ENCODE measurements around the gene RPS6KA1. TPM values are rescaled to one million over a fixed set of nuclear protein-coding genes. Genes with fewer than 3 reads are reported as not detected.

The RPS6KA1 gene
- total and polyA plus RNA-seq, 9 of the 15 experiments (the other 6 are each of a cell fraction or from before 2014, with no cell fraction given), result 2.4 to 61.0 (median 35.5) TPM

DNA sequence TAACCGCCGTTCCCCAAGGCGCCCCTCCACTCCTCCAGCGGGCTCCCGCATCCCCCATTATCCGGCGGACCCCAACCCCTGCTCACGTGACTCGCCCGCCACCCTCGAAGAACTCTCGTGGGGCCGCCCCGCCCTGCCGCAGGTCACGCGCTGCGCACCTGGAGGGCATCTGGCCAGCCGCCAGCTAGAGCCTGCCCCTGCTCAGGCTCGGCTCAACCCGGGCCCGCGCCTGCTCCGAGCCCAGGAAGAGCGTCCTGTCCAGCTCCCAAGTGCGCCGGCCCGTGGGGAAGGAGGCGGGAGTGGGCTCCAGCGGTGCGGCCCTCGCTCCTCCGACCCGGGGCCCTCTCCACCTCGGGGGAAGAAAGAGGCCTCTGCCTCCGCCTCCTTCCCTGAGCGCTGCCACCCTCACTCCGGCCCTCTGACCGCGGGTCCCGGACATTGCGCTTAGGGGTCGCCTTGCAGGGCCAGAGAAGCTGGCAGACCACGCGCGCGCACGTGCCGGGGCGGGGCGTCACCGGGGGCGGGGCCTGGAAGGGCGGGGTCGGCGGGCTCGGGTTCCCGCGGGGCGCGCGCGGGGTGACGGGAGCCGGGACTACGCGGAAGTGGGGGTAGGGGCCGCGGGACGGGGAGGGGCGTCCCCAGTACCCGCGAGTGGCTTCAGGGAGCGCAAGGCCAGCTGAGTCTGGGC, 28.9 kb upstream of the RPS6KA1 start (continued):
- TF ChIP-seq, protein P1, sequence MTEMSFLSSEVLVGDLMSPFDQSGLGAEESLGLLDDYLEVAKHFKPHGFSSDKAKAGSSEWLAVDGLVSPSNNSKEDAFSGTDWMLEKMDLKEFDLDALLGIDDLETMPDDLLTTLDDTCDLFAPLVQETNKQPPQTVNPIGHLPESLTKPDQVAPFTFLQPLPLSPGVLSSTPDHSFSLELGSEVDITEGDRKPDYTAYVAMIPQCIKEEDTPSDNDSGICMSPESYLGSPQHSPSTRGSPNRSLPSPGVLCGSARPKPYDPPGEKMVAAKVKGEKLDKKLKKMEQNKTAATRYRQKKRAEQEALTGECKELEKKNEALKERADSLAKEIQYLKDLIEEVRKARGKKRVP (CRISPR knock-in tag; IDR thresholded peaks at IDR 0.05), result no peak
- TF ChIP-seq SMC3 (conservative IDR thresholded peaks at IDR 0.05; ENCODE audit: insufficient read depth, low read depth, low read length), result no peak
- peak; percentile 81 for TF ChIP-seq ARHGAP35 (IDR thresholded peaks at IDR 0.05; ENCODE audit: partially characterized antibody)
- TF ChIP-seq ZBTB7A (IDR thresholded peaks at IDR 0.05; ENCODE audit: borderline replicate concordance, control insufficient read depth, low read depth, low read length), result peak; percentile 27
- TF ChIP-seq, protein P2, sequence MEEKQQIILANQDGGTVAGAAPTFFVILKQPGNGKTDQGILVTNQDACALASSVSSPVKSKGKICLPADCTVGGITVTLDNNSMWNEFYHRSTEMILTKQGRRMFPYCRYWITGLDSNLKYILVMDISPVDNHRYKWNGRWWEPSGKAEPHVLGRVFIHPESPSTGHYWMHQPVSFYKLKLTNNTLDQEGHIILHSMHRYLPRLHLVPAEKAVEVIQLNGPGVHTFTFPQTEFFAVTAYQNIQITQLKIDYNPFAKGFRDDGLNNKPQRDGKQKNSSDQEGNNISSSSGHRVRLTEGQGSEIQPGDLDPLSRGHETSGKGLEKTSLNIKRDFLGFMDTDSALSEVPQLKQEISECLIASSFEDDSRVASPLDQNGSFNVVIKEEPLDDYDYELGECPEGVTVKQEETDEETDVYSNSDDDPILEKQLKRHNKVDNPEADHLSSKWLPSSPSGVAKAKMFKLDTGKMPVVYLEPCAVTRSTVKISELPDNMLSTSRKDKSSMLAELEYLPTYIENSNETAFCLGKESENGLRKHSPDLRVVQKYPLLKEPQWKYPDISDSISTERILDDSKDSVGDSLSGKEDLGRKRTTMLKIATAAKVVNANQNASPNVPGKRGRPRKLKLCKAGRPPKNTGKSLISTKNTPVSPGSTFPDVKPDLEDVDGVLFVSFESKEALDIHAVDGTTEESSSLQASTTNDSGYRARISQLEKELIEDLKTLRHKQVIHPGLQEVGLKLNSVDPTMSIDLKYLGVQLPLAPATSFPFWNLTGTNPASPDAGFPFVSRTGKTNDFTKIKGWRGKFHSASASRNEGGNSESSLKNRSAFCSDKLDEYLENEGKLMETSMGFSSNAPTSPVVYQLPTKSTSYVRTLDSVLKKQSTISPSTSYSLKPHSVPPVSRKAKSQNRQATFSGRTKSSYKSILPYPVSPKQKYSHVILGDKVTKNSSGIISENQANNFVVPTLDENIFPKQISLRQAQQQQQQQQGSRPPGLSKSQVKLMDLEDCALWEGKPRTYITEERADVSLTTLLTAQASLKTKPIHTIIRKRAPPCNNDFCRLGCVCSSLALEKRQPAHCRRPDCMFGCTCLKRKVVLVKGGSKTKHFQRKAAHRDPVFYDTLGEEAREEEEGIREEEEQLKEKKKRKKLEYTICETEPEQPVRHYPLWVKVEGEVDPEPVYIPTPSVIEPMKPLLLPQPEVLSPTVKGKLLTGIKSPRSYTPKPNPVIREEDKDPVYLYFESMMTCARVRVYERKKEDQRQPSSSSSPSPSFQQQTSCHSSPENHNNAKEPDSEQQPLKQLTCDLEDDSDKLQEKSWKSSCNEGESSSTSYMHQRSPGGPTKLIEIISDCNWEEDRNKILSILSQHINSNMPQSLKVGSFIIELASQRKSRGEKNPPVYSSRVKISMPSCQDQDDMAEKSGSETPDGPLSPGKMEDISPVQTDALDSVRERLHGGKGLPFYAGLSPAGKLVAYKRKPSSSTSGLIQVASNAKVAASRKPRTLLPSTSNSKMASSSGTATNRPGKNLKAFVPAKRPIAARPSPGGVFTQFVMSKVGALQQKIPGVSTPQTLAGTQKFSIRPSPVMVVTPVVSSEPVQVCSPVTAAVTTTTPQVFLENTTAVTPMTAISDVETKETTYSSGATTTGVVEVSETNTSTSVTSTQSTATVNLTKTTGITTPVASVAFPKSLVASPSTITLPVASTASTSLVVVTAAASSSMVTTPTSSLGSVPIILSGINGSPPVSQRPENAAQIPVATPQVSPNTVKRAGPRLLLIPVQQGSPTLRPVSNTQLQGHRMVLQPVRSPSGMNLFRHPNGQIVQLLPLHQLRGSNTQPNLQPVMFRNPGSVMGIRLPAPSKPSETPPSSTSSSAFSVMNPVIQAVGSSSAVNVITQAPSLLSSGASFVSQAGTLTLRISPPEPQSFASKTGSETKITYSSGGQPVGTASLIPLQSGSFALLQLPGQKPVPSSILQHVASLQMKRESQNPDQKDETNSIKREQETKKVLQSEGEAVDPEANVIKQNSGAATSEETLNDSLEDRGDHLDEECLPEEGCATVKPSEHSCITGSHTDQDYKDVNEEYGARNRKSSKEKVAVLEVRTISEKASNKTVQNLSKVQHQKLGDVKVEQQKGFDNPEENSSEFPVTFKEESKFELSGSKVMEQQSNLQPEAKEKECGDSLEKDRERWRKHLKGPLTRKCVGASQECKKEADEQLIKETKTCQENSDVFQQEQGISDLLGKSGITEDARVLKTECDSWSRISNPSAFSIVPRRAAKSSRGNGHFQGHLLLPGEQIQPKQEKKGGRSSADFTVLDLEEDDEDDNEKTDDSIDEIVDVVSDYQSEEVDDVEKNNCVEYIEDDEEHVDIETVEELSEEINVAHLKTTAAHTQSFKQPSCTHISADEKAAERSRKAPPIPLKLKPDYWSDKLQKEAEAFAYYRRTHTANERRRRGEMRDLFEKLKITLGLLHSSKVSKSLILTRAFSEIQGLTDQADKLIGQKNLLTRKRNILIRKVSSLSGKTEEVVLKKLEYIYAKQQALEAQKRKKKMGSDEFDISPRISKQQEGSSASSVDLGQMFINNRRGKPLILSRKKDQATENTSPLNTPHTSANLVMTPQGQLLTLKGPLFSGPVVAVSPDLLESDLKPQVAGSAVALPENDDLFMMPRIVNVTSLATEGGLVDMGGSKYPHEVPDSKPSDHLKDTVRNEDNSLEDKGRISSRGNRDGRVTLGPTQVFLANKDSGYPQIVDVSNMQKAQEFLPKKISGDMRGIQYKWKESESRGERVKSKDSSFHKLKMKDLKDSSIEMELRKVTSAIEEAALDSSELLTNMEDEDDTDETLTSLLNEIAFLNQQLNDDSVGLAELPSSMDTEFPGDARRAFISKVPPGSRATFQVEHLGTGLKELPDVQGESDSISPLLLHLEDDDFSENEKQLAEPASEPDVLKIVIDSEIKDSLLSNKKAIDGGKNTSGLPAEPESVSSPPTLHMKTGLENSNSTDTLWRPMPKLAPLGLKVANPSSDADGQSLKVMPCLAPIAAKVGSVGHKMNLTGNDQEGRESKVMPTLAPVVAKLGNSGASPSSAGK (IDR thresholded peaks at IDR 0.05), result peak; percentile 97
- TF ChIP-seq, protein P3, sequence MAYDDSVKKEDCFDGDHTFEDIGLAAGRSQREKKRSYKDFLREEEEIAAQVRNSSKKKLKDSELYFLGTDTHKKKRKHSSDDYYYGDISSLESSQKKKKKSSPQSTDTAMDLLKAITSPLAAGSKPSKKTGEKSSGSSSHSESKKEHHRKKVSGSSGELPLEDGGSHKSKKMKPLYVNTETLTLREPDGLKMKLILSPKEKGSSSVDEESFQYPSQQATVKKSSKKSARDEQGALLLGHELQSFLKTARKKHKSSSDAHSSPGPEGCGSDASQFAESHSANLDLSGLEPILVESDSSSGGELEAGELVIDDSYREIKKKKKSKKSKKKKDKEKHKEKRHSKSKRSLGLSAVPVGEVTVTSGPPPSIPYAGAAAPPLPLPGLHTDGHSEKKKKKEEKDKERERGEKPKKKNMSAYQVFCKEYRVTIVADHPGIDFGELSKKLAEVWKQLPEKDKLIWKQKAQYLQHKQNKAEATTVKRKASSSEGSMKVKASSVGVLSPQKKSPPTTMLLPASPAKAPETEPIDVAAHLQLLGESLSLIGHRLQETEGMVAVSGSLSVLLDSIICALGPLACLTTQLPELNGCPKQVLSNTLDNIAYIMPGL (CRISPR knock-in tag; IDR thresholded peaks at IDR 0.05), result peak; percentile 88
- TF ChIP-seq TBL1XR1 (IDR thresholded peaks at IDR 0.05; ENCODE audit: low read length in 2 of 2), result 0 out of 4 replicates have a peak, but pooled peaks of 1 of the 2 experiments have one; percentile 0
- TF ChIP-seq ZNF717 (CRISPR knock-in tag; IDR thresholded peaks at IDR 0.05), result peak; percentile 73; the same call in 1 of the 2 replicates
- TF ChIP-seq E2F3 (CRISPR knock-in tag; IDR thresholded peaks at IDR 0.05), result peak; percentile 78
- no peak for TF ChIP-seq MCM5 (IDR thresholded peaks at IDR 0.05; ENCODE audit: low read depth)
- TF ChIP-seq, protein P4, sequence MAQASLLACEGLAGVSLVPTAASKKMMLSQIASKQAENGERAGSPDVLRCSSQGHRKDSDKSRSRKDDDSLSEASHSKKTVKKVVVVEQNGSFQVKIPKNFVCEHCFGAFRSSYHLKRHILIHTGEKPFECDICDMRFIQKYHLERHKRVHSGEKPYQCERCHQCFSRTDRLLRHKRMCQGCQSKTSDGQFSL (CRISPR knock-in tag; IDR thresholded peaks at IDR 0.05), result peak; percentile 22; the same call in 1 of the 2 replicates
- TF ChIP-seq, protein P4 (tag; IDR thresholded peaks at IDR 0.05), result no peak; a peak in 1 of 4 replicates
